K562 (cell line): ENCODE measurements around the gene DNAJC18. TPM values are rescaled to one million over a fixed set of nuclear protein-coding genes. Genes with fewer than 3 reads are reported as not detected.
A peak's percentile ranks its signal among the peaks of the same experiment; 100 is the strongest.

Source experiments
- ARID1B ChIP-seq: fragments of 450-650 bp; IDR thresholded peaks from 2 replicates; pipeline ENCODE4 v1.6.1; 2016; ENCODE audit warnings: antibody characterized with exemption, mild to moderate bottlenecking, inconsistent platforms
- ARNT ChIP-seq, 2 experiments: fragments of 450-650 bp; IDR thresholded peaks; 2 replicates each; pipeline ENCODE4 v1.6.1; 2016; ENCODE audit warnings: mild to moderate bottlenecking in 1 of 2
- HCFC1 ChIP-seq: IDR thresholded peaks from 2 replicates; pipeline ENCODE4 v1.6.1; 2012; ENCODE audit warnings: low read depth, low read length, improper control_type of control experiment
- ILF3 ChIP-seq: fragments of 450-650 bp; IDR thresholded peaks from 2 replicates; pipeline ENCODE4 v1.6.1; 2018; ENCODE audit warnings: antibody characterized with exemption, mild to moderate bottlenecking, moderate library complexity, borderline replicate concordance
- KAT8 ChIP-seq: fragments of 450-650 bp; IDR thresholded peaks from 2 replicates; pipeline ENCODE4 v1.6.1; 2016; ENCODE audit warnings: low read depth, mild to moderate bottlenecking
- NFIX ChIP-seq: fragments of 250-450 bp; sonication (Bioruptor Pico); IDR thresholded peaks from 2 replicates; pipeline ENCODE4 v1.4.0; 2020; ENCODE audit warnings: low read depth, mild to moderate bottlenecking, moderate library complexity
- POLR2AphosphoS2 ChIP-seq: IDR thresholded peaks from 2 replicates; pipeline ENCODE4 v1.6.1; 2012; ENCODE audit warnings: low read length, improper control_type of control experiment
- SIRT6 ChIP-seq: IDR thresholded peaks from one replicate; pipeline ENCODE4 v1.6.1; 2012; ENCODE audit warnings: low read depth, mild to moderate bottlenecking, control low read depth, inconsistent platforms, low read length, moderate library complexity
- SREBF1 ChIP-seq: fragments of 150-350 bp; IDR thresholded peaks from 2 replicates; pipeline ENCODE4 v1.6.1; 2014; ENCODE audit warnings: antibody characterized with exemption, low read depth, low read length, borderline replicate concordance
- U2AF2 ChIP-seq: fragments of 200-400 bp; formaldehyde crosslinking; optimal IDR thresholded peaks from 2 replicates; pipeline ENCODE3; 2017; ENCODE audit warnings: low read depth, mild to moderate bottlenecking, low read length
- ZNF354B ChIP-seq: fragments of 250-450 bp; sonication (Bioruptor Pico); IDR thresholded peaks from 2 replicates; pipeline ENCODE4 v1.4.0; 2020
- ZNF76 ChIP-seq: fragments of 250-450 bp; sonication (Bioruptor Pico); IDR thresholded peaks from 2 replicates; pipeline ENCODE4 v1.4.0; 2020; ENCODE audit warnings: mild to moderate bottlenecking, moderate library complexity, borderline replicate concordance
- polyA plus RNA-seq, 8 experiments: library from polyadenylated mRNA; depleted of rRNA in 4 of 8; stranded (reverse) in 5 of 8; unstranded in 3 of 8; fragments of >200 nt; fragmentation: Nextera tagmentation in 2 of 8; fragmentation: Illumina TruSeq in 1 of 8; extraction: Ambion mirVana in 2 of 8; extraction: Trizol in 1 of 8; gene quantifications; 2 replicates each; pipeline versions ENCODE4 v1.2.1 to v1.2.3, GENCODE V29; 2011 to 2014; ENCODE audit warnings: inconsistent platforms in 1 of 8, missing spikeins in 1 of 8
- total RNA-seq, 7 experiments: library from RNA; depleted of rRNA in 6 of 7; stranded (reverse); fragments of >200 nt in 6 of 7; fragmentation: Illumina TruSeq in 2 of 7; extraction: Trizol in 2 of 7; gene quantifications; 2 replicates each; pipeline versions ENCODE4 v1.2.1 to v1.2.3, GENCODE V29; 2011 to 2021; ENCODE audit warnings: low replicate concordance in 1 of 7
- TF ChIP-seq, protein P1 (sequence below): fragments of 450-650 bp; conservative IDR thresholded peaks from 2 replicates; pipeline ENCODE4 v1.6.1; 2016; ENCODE audit warnings: missing genetic modification characterization, low read depth, mild to moderate bottlenecking, control low read depth, missing compliant biosample characterization
- TF ChIP-seq, protein P2 (sequence below): fragments of 200-600 bp; sonication (generic); IDR thresholded peaks from one replicate; pipeline ENCODE4 v1.6.1; 2012; ENCODE audit warnings: mild to moderate bottlenecking, low read depth, low read length, inconsistent platforms

Gene DNAJC18
- total and polyA plus RNA-seq, 9 of the 15 experiments (the other 6 are each of a cell fraction or from before 2014, with no cell fraction given): 1.5 to 13.3 (median 7.5) TPM

DNA sequence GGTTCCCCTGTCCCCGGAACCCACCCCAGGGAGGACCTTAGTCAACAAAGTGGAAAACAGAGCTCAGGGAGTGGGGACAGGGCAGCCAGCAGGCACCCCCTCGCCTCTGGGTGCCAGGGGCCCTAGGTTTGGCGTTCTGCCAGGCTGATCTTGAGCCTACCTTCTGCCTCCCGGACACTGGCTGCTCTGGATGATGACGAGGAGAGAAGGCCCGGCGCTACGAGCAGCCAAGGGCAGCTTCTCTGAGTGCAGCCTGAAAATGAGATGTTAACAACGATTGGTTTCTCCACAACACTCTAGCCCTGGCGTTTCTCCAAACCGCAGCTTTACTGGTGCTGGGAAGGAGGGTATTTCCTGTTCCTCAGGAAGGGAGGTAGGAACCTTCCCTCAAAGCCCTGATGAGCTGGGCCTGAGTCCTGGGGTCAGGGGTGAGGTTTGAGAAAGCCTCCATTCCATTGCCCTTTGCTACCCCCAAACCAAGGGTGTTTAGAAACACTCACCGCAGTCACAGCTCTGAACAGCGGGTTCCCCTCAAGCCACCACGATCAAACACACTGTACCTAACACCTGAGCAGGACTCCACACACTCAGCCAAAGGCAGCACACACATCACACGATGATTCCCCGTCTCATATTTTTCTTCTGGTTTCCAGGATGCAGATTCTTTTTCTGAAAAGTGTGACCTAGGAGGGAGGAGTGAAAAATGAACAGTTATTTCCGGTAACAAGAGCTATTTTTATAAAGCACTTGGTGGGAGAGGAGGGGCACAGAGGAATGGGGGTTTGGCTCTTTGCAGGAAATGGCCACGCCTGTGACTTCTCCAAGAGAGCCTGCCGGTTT is 42.9 kb upstream of the DNAJC18 start, which contains the start of gene STING1 (continued):
- TF ChIP-seq ZNF354B (CRISPR knock-in tag) (no peak), NFIX (CRISPR knock-in tag) (peak; percentile 55), HCFC1 (0 out of 2 replicates have a peak, but pooled peaks have one; percentile 6), ARID1B (peak; percentile 60), ARNT (IDR thresholded peaks at IDR 0.05) (no peak), SREBF1 (no peak), ZNF76 (peak; percentile 72; the same call in 1 of the 2 replicates), POLR2AphosphoS2 (no peak), U2AF2 (no peak), ILF3 (no peak), KAT8 (no peak), SIRT6 (no peak)
- TF ChIP-seq, protein P1, sequence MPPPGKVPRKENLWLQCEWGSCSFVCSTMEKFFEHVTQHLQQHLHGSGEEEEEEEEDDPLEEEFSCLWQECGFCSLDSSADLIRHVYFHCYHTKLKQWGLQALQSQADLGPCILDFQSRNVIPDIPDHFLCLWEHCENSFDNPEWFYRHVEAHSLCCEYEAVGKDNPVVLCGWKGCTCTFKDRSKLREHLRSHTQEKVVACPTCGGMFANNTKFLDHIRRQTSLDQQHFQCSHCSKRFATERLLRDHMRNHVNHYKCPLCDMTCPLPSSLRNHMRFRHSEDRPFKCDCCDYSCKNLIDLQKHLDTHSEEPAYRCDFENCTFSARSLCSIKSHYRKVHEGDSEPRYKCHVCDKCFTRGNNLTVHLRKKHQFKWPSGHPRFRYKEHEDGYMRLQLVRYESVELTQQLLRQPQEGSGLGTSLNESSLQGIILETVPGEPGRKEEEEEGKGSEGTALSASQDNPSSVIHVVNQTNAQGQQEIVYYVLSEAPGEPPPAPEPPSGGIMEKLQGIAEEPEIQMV (tag): no peak
- TF ChIP-seq, protein P2, sequence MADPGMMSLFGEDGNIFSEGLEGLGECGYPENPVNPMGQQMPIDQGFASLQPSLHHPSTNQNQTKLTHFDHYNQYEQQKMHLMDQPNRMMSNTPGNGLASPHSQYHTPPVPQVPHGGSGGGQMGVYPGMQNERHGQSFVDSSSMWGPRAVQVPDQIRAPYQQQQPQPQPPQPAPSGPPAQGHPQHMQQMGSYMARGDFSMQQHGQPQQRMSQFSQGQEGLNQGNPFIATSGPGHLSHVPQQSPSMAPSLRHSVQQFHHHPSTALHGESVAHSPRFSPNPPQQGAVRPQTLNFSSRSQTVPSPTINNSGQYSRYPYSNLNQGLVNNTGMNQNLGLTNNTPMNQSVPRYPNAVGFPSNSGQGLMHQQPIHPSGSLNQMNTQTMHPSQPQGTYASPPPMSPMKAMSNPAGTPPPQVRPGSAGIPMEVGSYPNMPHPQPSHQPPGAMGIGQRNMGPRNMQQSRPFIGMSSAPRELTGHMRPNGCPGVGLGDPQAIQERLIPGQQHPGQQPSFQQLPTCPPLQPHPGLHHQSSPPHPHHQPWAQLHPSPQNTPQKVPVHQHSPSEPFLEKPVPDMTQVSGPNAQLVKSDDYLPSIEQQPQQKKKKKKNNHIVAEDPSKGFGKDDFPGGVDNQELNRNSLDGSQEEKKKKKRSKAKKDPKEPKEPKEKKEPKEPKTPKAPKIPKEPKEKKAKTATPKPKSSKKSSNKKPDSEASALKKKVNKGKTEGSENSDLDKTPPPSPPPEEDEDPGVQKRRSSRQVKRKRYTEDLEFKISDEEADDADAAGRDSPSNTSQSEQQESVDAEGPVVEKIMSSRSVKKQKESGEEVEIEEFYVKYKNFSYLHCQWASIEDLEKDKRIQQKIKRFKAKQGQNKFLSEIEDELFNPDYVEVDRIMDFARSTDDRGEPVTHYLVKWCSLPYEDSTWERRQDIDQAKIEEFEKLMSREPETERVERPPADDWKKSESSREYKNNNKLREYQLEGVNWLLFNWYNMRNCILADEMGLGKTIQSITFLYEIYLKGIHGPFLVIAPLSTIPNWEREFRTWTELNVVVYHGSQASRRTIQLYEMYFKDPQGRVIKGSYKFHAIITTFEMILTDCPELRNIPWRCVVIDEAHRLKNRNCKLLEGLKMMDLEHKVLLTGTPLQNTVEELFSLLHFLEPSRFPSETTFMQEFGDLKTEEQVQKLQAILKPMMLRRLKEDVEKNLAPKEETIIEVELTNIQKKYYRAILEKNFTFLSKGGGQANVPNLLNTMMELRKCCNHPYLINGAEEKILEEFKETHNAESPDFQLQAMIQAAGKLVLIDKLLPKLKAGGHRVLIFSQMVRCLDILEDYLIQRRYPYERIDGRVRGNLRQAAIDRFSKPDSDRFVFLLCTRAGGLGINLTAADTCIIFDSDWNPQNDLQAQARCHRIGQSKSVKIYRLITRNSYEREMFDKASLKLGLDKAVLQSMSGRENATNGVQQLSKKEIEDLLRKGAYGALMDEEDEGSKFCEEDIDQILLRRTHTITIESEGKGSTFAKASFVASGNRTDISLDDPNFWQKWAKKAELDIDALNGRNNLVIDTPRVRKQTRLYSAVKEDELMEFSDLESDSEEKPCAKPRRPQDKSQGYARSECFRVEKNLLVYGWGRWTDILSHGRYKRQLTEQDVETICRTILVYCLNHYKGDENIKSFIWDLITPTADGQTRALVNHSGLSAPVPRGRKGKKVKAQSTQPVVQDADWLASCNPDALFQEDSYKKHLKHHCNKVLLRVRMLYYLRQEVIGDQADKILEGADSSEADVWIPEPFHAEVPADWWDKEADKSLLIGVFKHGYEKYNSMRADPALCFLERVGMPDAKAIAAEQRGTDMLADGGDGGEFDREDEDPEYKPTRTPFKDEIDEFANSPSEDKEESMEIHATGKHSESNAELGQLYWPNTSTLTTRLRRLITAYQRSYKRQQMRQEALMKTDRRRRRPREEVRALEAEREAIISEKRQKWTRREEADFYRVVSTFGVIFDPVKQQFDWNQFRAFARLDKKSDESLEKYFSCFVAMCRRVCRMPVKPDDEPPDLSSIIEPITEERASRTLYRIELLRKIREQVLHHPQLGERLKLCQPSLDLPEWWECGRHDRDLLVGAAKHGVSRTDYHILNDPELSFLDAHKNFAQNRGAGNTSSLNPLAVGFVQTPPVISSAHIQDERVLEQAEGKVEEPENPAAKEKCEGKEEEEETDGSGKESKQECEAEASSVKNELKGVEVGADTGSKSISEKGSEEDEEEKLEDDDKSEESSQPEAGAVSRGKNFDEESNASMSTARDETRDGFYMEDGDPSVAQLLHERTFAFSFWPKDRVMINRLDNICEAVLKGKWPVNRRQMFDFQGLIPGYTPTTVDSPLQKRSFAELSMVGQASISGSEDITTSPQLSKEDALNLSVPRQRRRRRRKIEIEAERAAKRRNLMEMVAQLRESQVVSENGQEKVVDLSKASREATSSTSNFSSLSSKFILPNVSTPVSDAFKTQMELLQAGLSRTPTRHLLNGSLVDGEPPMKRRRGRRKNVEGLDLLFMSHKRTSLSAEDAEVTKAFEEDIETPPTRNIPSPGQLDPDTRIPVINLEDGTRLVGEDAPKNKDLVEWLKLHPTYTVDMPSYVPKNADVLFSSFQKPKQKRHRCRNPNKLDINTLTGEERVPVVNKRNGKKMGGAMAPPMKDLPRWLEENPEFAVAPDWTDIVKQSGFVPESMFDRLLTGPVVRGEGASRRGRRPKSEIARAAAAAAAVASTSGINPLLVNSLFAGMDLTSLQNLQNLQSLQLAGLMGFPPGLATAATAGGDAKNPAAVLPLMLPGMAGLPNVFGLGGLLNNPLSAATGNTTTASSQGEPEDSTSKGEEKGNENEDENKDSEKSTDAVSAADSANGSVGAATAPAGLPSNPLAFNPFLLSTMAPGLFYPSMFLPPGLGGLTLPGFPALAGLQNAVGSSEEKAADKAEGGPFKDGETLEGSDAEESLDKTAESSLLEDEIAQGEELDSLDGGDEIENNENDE: no peak
